ENCODE results near the gene KBTBD12.

KBTBD12 gene

DNA sequence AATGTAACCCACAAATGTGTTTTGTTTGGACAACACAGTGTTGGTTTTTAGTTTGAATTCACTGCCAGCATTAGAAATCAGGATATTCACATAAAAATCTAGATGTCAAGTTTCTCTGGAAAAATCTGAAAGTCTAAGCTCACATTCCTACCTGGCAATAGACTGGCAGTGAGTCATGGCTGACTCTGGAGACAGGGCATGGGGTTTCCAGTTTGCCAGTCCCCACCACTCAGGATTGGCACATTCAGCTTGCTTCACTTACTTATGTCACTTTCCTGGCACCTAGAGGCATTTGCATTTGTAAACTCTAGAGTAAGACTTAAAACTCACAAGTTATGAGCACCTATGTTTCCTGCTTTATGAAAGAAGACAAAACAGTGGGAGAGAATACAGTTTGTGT lies 118.1 kb downstream of the KBTBD12 start:
- DNase-seq: no peak

DNA sequence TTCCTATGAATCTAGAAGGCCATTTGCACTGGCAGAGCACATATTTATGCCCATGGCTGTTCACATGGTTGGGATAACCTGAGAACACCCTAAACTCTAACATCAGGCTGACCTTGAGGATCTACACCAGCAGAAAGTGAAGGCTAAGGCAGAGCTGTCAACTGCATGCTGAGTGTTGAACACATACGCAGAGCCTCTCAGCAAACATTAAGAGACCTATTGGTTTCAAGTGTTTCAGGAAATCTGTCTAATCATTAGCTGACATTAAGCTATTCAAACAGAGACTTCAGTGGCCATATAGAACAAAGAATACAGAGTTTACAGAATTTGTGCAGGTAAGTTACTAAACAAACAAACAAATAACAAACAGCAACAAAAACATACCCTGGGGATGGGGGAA lies 121.1 kb downstream of the KBTBD12 start:
- no peak for DNase-seq

All from stimulated activated CD4-positive, alpha-beta T cell treated with anti-CD3 and anti-CD28 coated beads, Interleukin-4, amount 100 ng/mL, for 24 hours (primary cell).